ENCODE measurements around the gene ARHGEF5.
"Not testable (repeated sequence)": the region's sequence is repeated elsewhere in the genome, so short reads cannot be mapped to it uniquely, and the experiment has no call there.

Gene ARHGEF5

GRCh38 chr7:144355176-144355822 is at the start of gene ARHGEF5:
Gene ARHGEF5 (plus strand): TSS chr7:144355402. CDS start chr7:144362670, 7,268 bp downstream.
- not testable (repeated sequence) for DNase-seq (ENCODE audit: low read depth)

GRCh38 chr7:144309702-144310101 is 45.5 kb upstream of the ARHGEF5 start:
- DNase-seq (ENCODE audit: low read depth), result not testable (repeated sequence)

- DNase-seq (ENCODE audit: low read depth), result not testable (repeated sequence)
Observed at GRCh38 chr7:144311218-144311617, 44.0 kb upstream of the ARHGEF5 start.

GRCh38 chr7:144311872-144312469 is 43.2 kb upstream of the ARHGEF5 start, which contains the start of gene OR2A1:
Gene OR2A1 (plus strand): TSS chr7:144312419. CDS start chr7:144318125, 5,706 bp downstream.
- DNase-seq (ENCODE audit: low read depth), result not testable (repeated sequence)

GRCh38 chr7:144317537-144317936 is 37.7 kb upstream of the ARHGEF5 start:
- not testable (repeated sequence) for DNase-seq (ENCODE audit: low read depth)

- DNase-seq (ENCODE audit: low read depth), result not testable (repeated sequence)
Observed at GRCh38 chr7:144319547-144319946, 35.7 kb upstream of the ARHGEF5 start.

- DNase-seq (ENCODE audit: low read depth), result not testable (repeated sequence)
Observed at GRCh38 chr7:144321677-144322206, 33.5 kb upstream of the ARHGEF5 start.

- DNase-seq (ENCODE audit: low read depth), result not testable (repeated sequence)
Observed at GRCh38 chr7:144323359-144323758, 31.8 kb upstream of the ARHGEF5 start.

GRCh38 chr7:144325868-144326267 is 29.3 kb upstream of the ARHGEF5 start:
- DNase-seq (ENCODE audit: low read depth), result not testable (repeated sequence)

GRCh38 chr7:144330044-144330443 is 25.2 kb upstream of the ARHGEF5 start:
- DNase-seq (ENCODE audit: low read depth), result not testable (repeated sequence)

- DNase-seq (ENCODE audit: low read depth), result not testable (repeated sequence)
Observed at GRCh38 chr7:144331221-144331995, 23.8 kb upstream of the ARHGEF5 start.

- DNase-seq (ENCODE audit: low read depth), result not testable (repeated sequence)
Observed at GRCh38 chr7:144331996-144332288, 23.3 kb upstream of the ARHGEF5 start.

- DNase-seq (ENCODE audit: low read depth), result not testable (repeated sequence)
Observed at GRCh38 chr7:144348625-144349024, 6.6 kb upstream of the ARHGEF5 start.

GRCh38 chr7:144351667-144352066 is 3.5 kb upstream of the ARHGEF5 start:
- not testable (repeated sequence) for DNase-seq (ENCODE audit: low read depth)

GRCh38 chr7:144356185-144356584 is 983 bp downstream of the ARHGEF5 start:
- not testable (repeated sequence) for DNase-seq (ENCODE audit: low read depth)

GRCh38 chr7:144356860-144357259 is 1.7 kb downstream of the ARHGEF5 start:
- not testable (repeated sequence) for DNase-seq (ENCODE audit: low read depth)

- DNase-seq (ENCODE audit: low read depth), result not testable (repeated sequence)
Observed at GRCh38 chr7:144362061-144362460, 6.9 kb downstream of the ARHGEF5 start.

- DNase-seq (ENCODE audit: low read depth), result not testable (repeated sequence)
Observed at GRCh38 chr7:144365523-144365922, 10.3 kb downstream of the ARHGEF5 start.

- DNase-seq (ENCODE audit: low read depth), result not testable (repeated sequence)
Observed at GRCh38 chr7:144367250-144367649, 12.0 kb downstream of the ARHGEF5 start.

GRCh38 chr7:144369221-144369620 is 14.0 kb downstream of the ARHGEF5 start:
- DNase-seq (ENCODE audit: low read depth), result not testable (repeated sequence)

- no peak for DNase-seq (ENCODE audit: low read depth)
Observed at GRCh38 chr7:144378651-144379050, 23.4 kb downstream of the ARHGEF5 start.

- no peak for DNase-seq (ENCODE audit: low read depth)
Observed at GRCh38 chr7:144379776-144380384, 24.7 kb downstream of the ARHGEF5 start.

All from CMK (cell line).